Vagina (tissue), 2 donors: ENCODE results near the gene IRAK1. TPM values are rescaled to one million over a fixed set of nuclear protein-coding genes. Genes with fewer than 3 reads are reported as not detected.

Experiments used
- DNase-seq, 2 donors: peaks; one replicate each; pipeline ENCODE4 v3.0.0-alpha.2; 2017; ENCODE audit errors: extremely low spot score in 2 of 2
- H3K27ac ChIP-seq: fragments of 200-600 bp; sonication (generic); one replicate; pipeline ENCODE4 v1.5.1; 2019
- H3K27me3 ChIP-seq: fragments of 200-600 bp; sonication (generic); one replicate; pipeline ENCODE4 v1.5.1; 2019
- H3K36me3 ChIP-seq, 2 donors: fragments of 200-600 bp; sonication (generic); one replicate each; pipeline ENCODE4 v1.5.1; 2017 to 2019
- H3K4me1 ChIP-seq: fragments of 200-600 bp; sonication (generic); one replicate; pipeline ENCODE4 v1.5.1; 2019
- H3K4me3 ChIP-seq, 2 donors: fragments of 200-600 bp; sonication (generic); 1 replicate in 1 of 2; 2 replicates in 1 of 2; pipeline ENCODE4 v1.5.1; 2016 to 2019
- H3K9me3 ChIP-seq: fragments of 200-600 bp; sonication (generic); one replicate; pipeline ENCODE4 v1.5.1; 2019
- CTCF ChIP-seq, 3 experiments: fragments of 450-650 bp in 2 of 3; fragments of 200-600 bp in 1 of 3; sonication (generic) in 1 of 3; IDR thresholded peaks; one replicate each; pipeline ENCODE4 v1.5.1; 2017 to 2019; ENCODE audit warnings: antibody characterized with exemption in 3 of 3, mild to moderate bottlenecking in 2 of 3, moderate library complexity in 2 of 3
- POLR2A ChIP-seq, 2 donors: fragments of 450-650 bp; IDR thresholded peaks; one replicate each; pipeline ENCODE4 v1.6.1; 2017; ENCODE audit warnings: antibody characterized with exemption in 2 of 2, mild to moderate bottlenecking in 2 of 2, moderate library complexity in 2 of 2
- POLR2AphosphoS5 ChIP-seq, 2 donors: sonication (generic); formaldehyde crosslinking; IDR thresholded peaks; one replicate each; pipeline ENCODE4 v1.9.0; 2017; ENCODE audit warnings: antibody characterized with exemption in 2 of 2, mild to moderate bottlenecking in 2 of 2, low read depth in 1 of 2; ENCODE audit not compliant: insufficient read depth in 1 of 2
- intact Hi-C: fragments of 100-400 bp; cut with DNase I; formaldehyde crosslinking; loops from one replicate; pipeline ENCODE4 v1.15.1; 2023
- total RNA-seq: library from RNA; depleted of rRNA; stranded (reverse); fragments of >200 nt; gene quantifications from one replicate; pipeline ENCODE4 v1.2.3, GENCODE V29; 2016

IRAK1 gene
- total RNA-seq, 1 donor from 2014 or later, result 46.7 TPM

GRCh38 chrX:154015581-154016264, 4.0 kb downstream of the IRAK1 start:
- no peak overlapping the region for H3K27ac ChIP-seq
- no peaks in the 10 kb centered on the region for H3K9me3 ChIP-seq
- intact Hi-C loops, result no loop called here
- no peak for TF ChIP-seq POLR2A (IDR thresholded peaks at IDR 0.05)
- TF ChIP-seq CTCF (IDR thresholded peaks at IDR 0.05), result no peak
- no peak for TF ChIP-seq POLR2AphosphoS5 (IDR thresholded peaks at IDR 0.05; ENCODE audit: insufficient read depth in 1 of 2, low read depth in 1 of 2)
- H3K4me1 ChIP-seq, result peaks cover 29% of the 10 kb centered on the region
- H3K4me3 ChIP-seq, result no peak overlapping the region
- DNase-seq, result no peak
- H3K27me3 ChIP-seq, result no peaks in the 10 kb centered on the region
- peaks cover 0 to 15% of the 10 kb centered on the region in 2 donors for H3K36me3 ChIP-seq

- Histone ChIP-seq H3K9me3 (no peaks in the 10 kb centered on the region), H3K27me3 (no peaks in the 10 kb centered on the region), H3K27ac (no peak overlapping the region), H3K4me1 (peaks cover 23% of the 10 kb centered on the region), H3K4me3 (no peak overlapping the region), H3K36me3 (peaks cover 0 to 15% of the 10 kb centered on the region in 2 donors)
- TF ChIP-seq POLR2AphosphoS5 (IDR thresholded peaks at IDR 0.05; ENCODE audit: insufficient read depth in 1 of 2, low read depth in 1 of 2) (no peak), POLR2A (IDR thresholded peaks at IDR 0.05) (no peak), CTCF (IDR thresholded peaks at IDR 0.05) (no peak)
- no peak for DNase-seq
- intact Hi-C loops, result no loop called here
Measured at GRCh38 chrX:154014429-154015380, 5.0 kb downstream of the IRAK1 start.

GRCh38 chrX:154013614-154014360, 5.9 kb downstream of the IRAK1 start:
- intact Hi-C loops, result no loop called here
- H3K4me3 ChIP-seq, result no peak overlapping the region
- no peak for DNase-seq
- H3K4me1 ChIP-seq, result peaks cover 19% of the 10 kb centered on the region
- H3K36me3 ChIP-seq, result peaks cover 0 to 15% of the 10 kb centered on the region in 2 donors
- H3K9me3 ChIP-seq, result no peaks in the 10 kb centered on the region
- TF ChIP-seq CTCF (IDR thresholded peaks at IDR 0.05) (peak; percentile 74 to 90 (median 81)), POLR2AphosphoS5 (IDR thresholded peaks at IDR 0.05; ENCODE audit: insufficient read depth in 1 of 2, low read depth in 1 of 2) (no peak)
- peak overlapping the region; percentile 39 for H3K27ac ChIP-seq
- no peaks in the 10 kb centered on the region for H3K27me3 ChIP-seq

GRCh38 chrX:154013001-154013421, 6.7 kb downstream of the IRAK1 start:
- no peak for TF ChIP-seq POLR2AphosphoS5 (IDR thresholded peaks at IDR 0.05; ENCODE audit: insufficient read depth in 1 of 2, low read depth in 1 of 2)
- TF ChIP-seq POLR2A (IDR thresholded peaks at IDR 0.05), result no peak
- TF ChIP-seq CTCF (IDR thresholded peaks at IDR 0.05), result no peak
- Histone ChIP-seq H3K4me1 (peaks cover 12% of the 10 kb centered on the region), H3K4me3 (no peak overlapping the region), H3K36me3 (peaks cover 0 to 15% of the 10 kb centered on the region in 2 donors), H3K27me3 (no peaks in the 10 kb centered on the region), H3K9me3 (no peaks in the 10 kb centered on the region), H3K27ac (no peak overlapping the region)
- DNase-seq, result no peak
- intact Hi-C loops, result no loop called here
